H1 (cell line): ENCODE data around the gene PEX14. TPM values are rescaled to one million over a fixed set of nuclear protein-coding genes. Genes with fewer than 3 reads are reported as not detected.

Source experiments
- RXRA ChIP-seq: IDR thresholded peaks from 2 replicates; pipeline ENCODE4 v1.6.1; 2011; ENCODE audit warnings: low read depth, mild to moderate bottlenecking, low read length, moderate library complexity; ENCODE audit not compliant: insufficient read depth
- polyA plus RNA-seq, 7 experiments: library from polyadenylated mRNA; depleted of rRNA in 3 of 7; stranded (reverse) in 5 of 7; unstranded in 2 of 7; fragments of >200 nt in 5 of 7; fragments of 200-250 nt in 2 of 7; gene quantifications; 1 replicate in 5 of 7; 2 replicates in 1 of 7; 4 replicates in 1 of 7; pipeline versions ENCODE4 v1.2.1 to v1.2.3, GENCODE V29; 2011 to 2013; ENCODE audit warnings: missing spikeins in 2 of 7, mixed read lengths in 2 of 7
- total RNA-seq: library from RNA; stranded (reverse); fragmentation: NEBNext Ultra II Directional; extraction: Animal tissue kit (Norgen Biotek cat#: 25700); gene quantifications from 2 replicates; pipeline ENCODE4 v1.2.1, GENCODE V29; 2021

Gene PEX14
- total and polyA plus RNA-seq, 2 of the 8 experiments (the other 6 are each of a cell fraction or from before 2014, with no cell fraction given) = 13.0 to 19.8 TPM

DNA sequence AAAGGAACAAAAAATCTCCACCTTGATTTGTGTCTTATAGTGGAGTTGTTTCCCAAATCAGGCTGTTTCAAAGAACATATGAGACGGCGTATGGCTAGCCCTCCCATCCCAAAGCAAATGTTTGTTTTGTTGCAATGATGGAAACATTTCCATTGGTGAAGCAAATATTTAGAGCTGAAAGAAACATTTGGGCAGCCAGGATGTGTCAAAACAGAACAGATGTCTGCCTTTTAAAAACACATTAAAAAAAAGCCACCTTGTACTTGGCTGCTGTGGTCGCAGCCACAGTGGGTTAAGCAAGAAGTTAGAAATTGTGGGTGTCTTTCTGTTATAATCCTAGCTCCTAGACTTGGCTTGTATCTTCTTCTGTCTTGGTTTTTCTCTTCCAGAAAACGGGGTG, 116.3 kb downstream of the PEX14 start (continued):
- TF ChIP-seq RXRA = no peak
